IMR-90 (cell line): ENCODE results near the gene GADD45GIP1.

ENCODE experiments used
- BHLHE40 ChIP-seq: fragments of 150-350 bp; IDR thresholded peaks from 2 replicates; pipeline ENCODE4 v1.6.1; 2016; ENCODE audit warnings: mild to moderate bottlenecking, low read depth, low read length
- CTCF ChIP-seq: conservative IDR thresholded peaks from 2 replicates; pipeline ENCODE4 v1.5.1; 2012; ENCODE audit warnings: mild to moderate bottlenecking, low read depth, low read length, improper control_type of control experiment
- ELK1 ChIP-seq: fragments of 150-350 bp; IDR thresholded peaks from 2 replicates; pipeline ENCODE4 v1.6.1; 2016; ENCODE audit warnings: low read depth, mild to moderate bottlenecking, low read length, moderate library complexity, borderline replicate concordance
- MAZ ChIP-seq: IDR thresholded peaks from 2 replicates; pipeline ENCODE4 v1.6.1; 2012; ENCODE audit warnings: low read depth, mild to moderate bottlenecking, low read length, improper control_type of control experiment, moderate library complexity, borderline replicate concordance
- MXI1 ChIP-seq: IDR thresholded peaks from 2 replicates; pipeline ENCODE4 v1.6.1; 2012; ENCODE audit warnings: low read depth, mild to moderate bottlenecking, low read length, moderate library complexity, borderline replicate concordance
- POLR2A ChIP-seq: IDR thresholded peaks from 2 replicates; pipeline ENCODE4 v1.6.1; 2012; ENCODE audit warnings: mild to moderate bottlenecking, low read depth, low read length
- RFX5 ChIP-seq: IDR thresholded peaks from 2 replicates; pipeline ENCODE4 v1.8.0; 2012; ENCODE audit warnings: low read depth, mild to moderate bottlenecking, low read length, moderate library complexity
- SMC3 ChIP-seq: fragments of 150-350 bp; IDR thresholded peaks from 2 replicates; pipeline ENCODE4 v1.6.1; 2016; ENCODE audit warnings: low read depth, mild to moderate bottlenecking, antibody characterized with exemption, low read length, moderate library complexity

GRCh38 chr19:13005253-13005652, 48.2 kb upstream of the GADD45GIP1 start:
- TF ChIP-seq CTCF (no peak), SMC3 (no peak), MAZ (no peak), ELK1 (no peak), RFX5 (no peak), POLR2A (no peak), BHLHE40 (no peak), MXI1 (no peak)
